Osteocyte (in vitro differentiated cells): Measurements from ENCODE around the gene SMC5. TPM values are rescaled to one million over a fixed set of nuclear protein-coding genes. Genes with fewer than 3 reads are reported as not detected.

Experiments used
- DNase-seq: peaks from one replicate; pipeline ENCODE4 v3.0.0; 2021; ENCODE audit warnings: mixed read lengths; ENCODE audit not compliant: unreplicated experiment; ENCODE audit errors: extremely low spot score
- H3K27ac Mint-ChIP-seq: one replicate; pipeline ENCODE4 v1.8.0; 2021; ENCODE audit warnings: mild to moderate bottlenecking, mixed read lengths; ENCODE audit not compliant: unreplicated experiment
- H3K27me3 Mint-ChIP-seq: one replicate; pipeline ENCODE4 v1.8.0; 2021; ENCODE audit warnings: mixed read lengths; ENCODE audit not compliant: unreplicated experiment
- H3K36me3 Mint-ChIP-seq: one replicate; pipeline ENCODE4 v1.8.0; 2021; ENCODE audit warnings: mixed read lengths; ENCODE audit not compliant: unreplicated experiment
- H3K4me1 Mint-ChIP-seq: one replicate; pipeline ENCODE4 v1.8.0; 2021; ENCODE audit warnings: mixed read lengths; ENCODE audit not compliant: unreplicated experiment
- H3K4me3 Mint-ChIP-seq: one replicate; pipeline ENCODE4 v1.8.0; 2021; ENCODE audit warnings: mild to moderate bottlenecking, moderate library complexity, mixed read lengths; ENCODE audit not compliant: unreplicated experiment
- H3K9me3 Mint-ChIP-seq: one replicate; pipeline ENCODE4 v1.8.0; 2021; ENCODE audit warnings: mixed read lengths; ENCODE audit not compliant: unreplicated experiment
- CTCF ChIP-seq: fragments of 200-600 bp; sonication (generic); IDR thresholded peaks from 2 replicates; pipeline ENCODE4 v1.5.0; 2021; ENCODE audit warnings: antibody characterized with exemption, mild to moderate bottlenecking, moderate library complexity
- total RNA-seq: library from RNA; stranded (reverse); gene quantifications from 2 replicates; pipeline ENCODE4 v1.2.1, GENCODE V29; 2021

SMC5 gene
- total RNA-seq, 1 donor from 2014 or later, result 30.4 TPM

GRCh38 chr9:70250221-70250620 is 8.6 kb upstream of the SMC5 start:
- no peak for DNase-seq
- no peak for TF ChIP-seq CTCF
- no peak overlapping the region for H3K4me3 Mint-ChIP-seq
- no peaks in the 10 kb centered on the region for H3K36me3 Mint-ChIP-seq
- H3K27ac Mint-ChIP-seq, result no peak overlapping the region
- H3K27me3 Mint-ChIP-seq, result no peaks in the 10 kb centered on the region
- peaks cover 10% of the 10 kb centered on the region for H3K4me1 Mint-ChIP-seq
- H3K9me3 Mint-ChIP-seq, result no peaks in the 10 kb centered on the region

- Mint-ChIP-seq H3K9me3 (no peaks in the 10 kb centered on the region), H3K4me3 (peak overlapping the region; percentile 97), H3K27ac (peak overlapping the region; percentile 98), H3K36me3 (peaks cover 2% of the 10 kb centered on the region), H3K4me1 (peaks cover 53% of the 10 kb centered on the region), H3K27me3 (no peaks in the 10 kb centered on the region)
- no peak for DNase-seq
- TF ChIP-seq CTCF, result no peak
Measured at GRCh38 chr9:70255486-70255885, 3.3 kb upstream of the SMC5 start.

GRCh38 chr9:70256123-70256551 is 2.6 kb upstream of the SMC5 start:
- Mint-ChIP-seq H3K36me3 (peaks cover 3% of the 10 kb centered on the region), H3K4me3 (peak overlapping the region; percentile 97), H3K27ac (peak overlapping the region; percentile 98), H3K9me3 (no peaks in the 10 kb centered on the region), H3K4me1 (peaks cover 60% of the 10 kb centered on the region), H3K27me3 (no peaks in the 10 kb centered on the region)
- TF ChIP-seq CTCF, result no peak
- DNase-seq, result no peak

GRCh38 chr9:70257502-70257901 is 1.3 kb upstream of the SMC5 start:
- TF ChIP-seq CTCF, result no peak
- Mint-ChIP-seq H3K4me1 (peaks cover 73% of the 10 kb centered on the region), H3K27ac (peak overlapping the region; percentile 98), H3K27me3 (no peaks in the 10 kb centered on the region), H3K36me3 (peaks cover 16% of the 10 kb centered on the region), H3K4me3 (peak overlapping the region; percentile 97), H3K9me3 (no peaks in the 10 kb centered on the region)
- no peak for DNase-seq

GRCh38 chr9:70257991-70258691 is 637 bp upstream of the SMC5 start:
- H3K9me3 Mint-ChIP-seq, result no peaks in the 10 kb centered on the region
- TF ChIP-seq CTCF, result no peak

More at GRCh38 chr9:70257991-70258691, 637 bp upstream of the SMC5 start:
- no peak for DNase-seq
- Mint-ChIP-seq H3K27me3 (no peaks in the 10 kb centered on the region), H3K27ac (peak overlapping the region; percentile 98), H3K36me3 (peaks cover 18% of the 10 kb centered on the region), H3K4me3 (peak overlapping the region; percentile 97), H3K4me1 (peaks cover 79% of the 10 kb centered on the region)
